HepG2 (cell line): ENCODE data around the gene TMEM182. TPM values are rescaled to one million over a fixed set of nuclear protein-coding genes. Genes with fewer than 3 reads are reported as not detected.

Experiments
- AHDC1 ChIP-seq: sonication (generic); formaldehyde crosslinking; IDR thresholded peaks from 2 replicates; pipeline ENCODE4 v1.5.1; 2020; ENCODE audit warnings: mild to moderate bottlenecking, missing genetic modification reagents, borderline replicate concordance
- ATF3 ChIP-seq: sonication (generic); formaldehyde crosslinking; IDR thresholded peaks from 2 replicates; pipeline ENCODE4 v1.4.0; 2020; ENCODE audit warnings: missing genetic modification reagents
- DNMT3B ChIP-seq: conservative IDR thresholded peaks from 2 replicates; pipeline ENCODE4 v1.6.1; 2016; ENCODE audit warnings: missing biosample characterization, control low read depth
- FOXA1 ChIP-seq, 2 experiments: fragments of 450-650 bp in 1 of 2; sonication (generic) in 1 of 2; formaldehyde crosslinking in 1 of 2; IDR thresholded peaks; 2 replicates each; pipeline versions ENCODE4 v1.4.0 to v1.6.1; 2016 to 2020; ENCODE audit warnings: missing genetic modification reagents in 1 of 2
- IRF1 ChIP-seq: sonication (generic); formaldehyde crosslinking; IDR thresholded peaks from 2 replicates; pipeline ENCODE4 v1.4.0; 2020; ENCODE audit warnings: low read depth, mild to moderate bottlenecking, missing genetic modification reagents
- POLR2G ChIP-seq: fragments of 200-400 bp; formaldehyde crosslinking; IDR thresholded peaks from 2 replicates; pipeline ENCODE4 v1.6.1; 2018; ENCODE audit warnings: mild to moderate bottlenecking, low read depth, low read length, moderate library complexity
- ZFX ChIP-seq: sonication (generic); formaldehyde crosslinking; IDR thresholded peaks from 2 replicates; pipeline ENCODE4 v1.4.0; 2020; ENCODE audit warnings: mild to moderate bottlenecking, low read depth, missing genetic modification reagents, moderate library complexity
- ZNF383 ChIP-seq: sonication (generic); formaldehyde crosslinking; IDR thresholded peaks from 2 replicates; pipeline ENCODE4 v1.4.0; 2020; ENCODE audit warnings: missing genetic modification reagents, mild to moderate bottlenecking, borderline replicate concordance
- polyA plus RNA-seq, 8 experiments: library from polyadenylated mRNA; depleted of rRNA in 3 of 8; stranded (reverse) in 7 of 8; unstranded in 1 of 8; fragments of >200 nt; fragmentation: Illumina TruSeq in 4 of 8; extraction: Trizol in 4 of 8; gene quantifications; 2 replicates each; pipeline versions ENCODE4 v1.2.1 to v1.2.3, GENCODE V29; 2011 to 2016; ENCODE audit warnings: low read depth in 4 of 8, missing spikeins in 1 of 8, mixed read lengths in 1 of 8; ENCODE audit not compliant: insufficient read depth in 1 of 8
- total RNA-seq, 5 experiments: library from RNA; depleted of rRNA; stranded (reverse); fragments of >200 nt; fragmentation: Illumina TruSeq; extraction: Trizol; gene quantifications; 2 replicates each; pipeline ENCODE4 v1.2.3, GENCODE V29; 2016; ENCODE audit warnings: low read depth in 1 of 5
- TF ChIP-seq, protein P1 (sequence below): sonication (generic); formaldehyde crosslinking; IDR thresholded peaks from 2 replicates; pipeline ENCODE4 v1.4.0; 2020; ENCODE audit warnings: missing genetic modification reagents
- TF ChIP-seq, protein P2 (sequence below): IDR thresholded peaks from 2 replicates; pipeline ENCODE4 v1.6.1; 2012; ENCODE audit warnings: low read depth, low read length, improper control_type of control experiment

TMEM182 gene
- total and polyA plus RNA-seq, 2 of the 13 experiments (the other 11 are each of a cell fraction or from before 2014, with no cell fraction given), result 8.7 to 8.9 TPM

DNA sequence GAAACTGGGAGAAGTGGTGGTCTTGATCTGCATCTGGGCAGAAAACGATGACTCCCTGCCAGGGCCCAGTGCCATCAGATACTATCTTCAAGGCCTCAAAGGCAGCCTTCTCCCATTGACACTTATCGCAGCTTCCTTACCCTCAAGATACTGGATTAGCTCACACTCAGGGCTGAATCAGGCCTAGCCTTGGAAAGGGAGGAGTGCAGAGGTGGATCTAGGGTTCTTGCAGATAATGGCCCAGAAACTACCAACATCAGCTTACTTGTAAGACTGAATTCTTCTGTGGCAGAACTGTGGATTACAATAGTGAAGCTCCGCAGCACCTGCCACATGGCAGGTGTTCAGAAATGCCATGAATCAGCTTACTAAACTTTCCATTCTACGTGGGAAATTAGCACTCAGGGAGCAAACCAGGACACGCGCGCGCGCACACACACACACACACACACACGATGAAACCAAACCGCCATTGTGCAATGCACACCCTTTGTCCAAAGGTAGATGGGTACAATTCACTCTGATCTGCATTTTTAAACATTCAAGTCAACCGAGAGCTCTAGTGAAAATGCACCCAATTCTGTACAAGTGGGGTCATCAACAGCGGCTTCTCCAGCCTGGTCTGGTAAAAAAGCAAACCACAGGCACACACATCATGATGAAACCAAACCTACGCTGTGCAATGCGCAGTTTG, 26.3 kb upstream of the TMEM182 start (continued):
- TF ChIP-seq ZNF383 (CRISPR knock-in tag) (no peak), IRF1 (CRISPR knock-in tag) (no peak), AHDC1 (CRISPR knock-in tag) (0 out of 2 replicates have a peak, but pooled peaks have one; percentile 10), DNMT3B (CRISPR knock-in tag) (no peak), FOXA1 (IDR thresholded peaks at IDR 0.05) (no peak), FOXA1 (CRISPR knock-in tag; IDR thresholded peaks at IDR 0.05) (peak; percentile 12; the same call in 1 of the 2 replicates), ZFX (CRISPR knock-in tag) (peak; percentile 13; the same call in 1 of the 2 replicates), POLR2G (no peak), ATF3 (CRISPR knock-in tag) (no peak)
- TF ChIP-seq, protein P1, sequence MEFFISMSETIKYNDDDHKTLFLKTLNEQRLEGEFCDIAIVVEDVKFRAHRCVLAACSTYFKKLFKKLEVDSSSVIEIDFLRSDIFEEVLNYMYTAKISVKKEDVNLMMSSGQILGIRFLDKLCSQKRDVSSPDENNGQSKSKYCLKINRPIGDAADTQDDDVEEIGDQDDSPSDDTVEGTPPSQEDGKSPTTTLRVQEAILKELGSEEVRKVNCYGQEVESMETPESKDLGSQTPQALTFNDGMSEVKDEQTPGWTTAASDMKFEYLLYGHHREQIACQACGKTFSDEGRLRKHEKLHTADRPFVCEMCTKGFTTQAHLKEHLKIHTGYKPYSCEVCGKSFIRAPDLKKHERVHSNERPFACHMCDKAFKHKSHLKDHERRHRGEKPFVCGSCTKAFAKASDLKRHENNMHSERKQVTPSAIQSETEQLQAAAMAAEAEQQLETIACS (CRISPR knock-in tag), result peak; percentile 33; the same call in 1 of the 2 replicates
- TF ChIP-seq, protein P2, sequence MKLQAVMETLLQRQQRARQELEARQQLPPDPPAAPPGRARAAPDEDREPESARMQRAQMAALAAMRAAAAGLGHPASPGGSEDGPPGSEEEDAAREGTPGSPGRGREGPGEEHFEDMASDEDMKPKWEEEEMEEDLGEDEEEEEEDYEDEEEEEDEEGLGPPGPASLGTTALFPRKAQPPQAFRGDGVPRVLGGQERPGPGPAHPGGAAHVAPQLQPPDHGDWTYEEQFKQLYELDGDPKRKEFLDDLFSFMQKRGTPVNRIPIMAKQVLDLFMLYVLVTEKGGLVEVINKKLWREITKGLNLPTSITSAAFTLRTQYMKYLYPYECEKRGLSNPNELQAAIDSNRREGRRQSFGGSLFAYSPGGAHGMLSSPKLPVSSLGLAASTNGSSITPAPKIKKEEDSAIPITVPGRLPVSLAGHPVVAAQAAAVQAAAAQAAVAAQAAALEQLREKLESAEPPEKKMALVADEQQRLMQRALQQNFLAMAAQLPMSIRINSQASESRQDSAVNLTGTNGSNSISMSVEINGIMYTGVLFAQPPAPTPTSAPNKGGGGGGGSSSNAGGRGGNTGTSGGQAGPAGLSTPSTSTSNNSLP, result no peak
